HG03520 (cell line): ENCODE measurements around the gene SETMAR.
A peak's percentile ranks its signal among the peaks of the same experiment; 100 is the strongest.
"Not testable (repeated sequence)": the region's sequence is repeated elsewhere in the genome, so short reads cannot be mapped to it uniquely, and the experiment has no call there.

Experiments used
- ATAC-seq: cut with Tn5 transposase; IDR thresholded peaks from one replicate; pipeline ENCODE4 v1.9.1; 2021; ENCODE audit warnings: mild to moderate bottlenecking, moderate library complexity; ENCODE audit not compliant: unreplicated experiment

The SETMAR gene

DNA sequence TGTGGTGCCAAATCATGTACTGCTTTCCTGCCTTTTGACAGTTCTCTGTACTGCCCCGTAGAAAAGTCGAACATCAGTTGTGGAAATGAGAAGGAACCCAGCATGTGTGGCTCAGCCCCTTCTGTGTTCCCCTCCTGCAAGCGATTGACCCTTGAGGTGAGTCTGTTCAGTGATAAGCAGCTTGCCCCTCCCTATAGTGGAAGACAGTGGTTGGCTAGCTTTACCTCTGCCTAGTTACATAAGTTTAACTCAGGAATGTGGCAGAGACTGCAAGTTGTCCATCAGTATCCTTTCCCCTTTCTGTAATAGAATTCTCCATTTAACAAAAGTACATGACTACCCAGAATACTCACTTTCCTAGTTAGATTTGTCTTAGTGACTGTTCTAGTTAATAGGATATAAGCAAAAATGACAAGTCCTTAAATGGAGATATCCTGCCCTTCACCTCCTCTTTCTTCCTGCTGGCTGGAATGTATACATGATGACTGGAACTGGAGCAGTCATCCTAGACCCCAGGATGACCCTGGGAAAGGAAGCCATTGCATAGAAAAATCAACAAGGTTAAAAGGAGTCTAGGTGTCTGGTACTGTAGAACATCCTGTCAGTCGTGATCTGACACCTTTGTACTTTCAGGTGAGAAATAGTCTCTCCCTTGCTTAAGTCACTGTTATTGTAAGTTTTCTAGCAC, 10.6 kb downstream of the SETMAR start:
- no peak for ATAC-seq

DNA sequence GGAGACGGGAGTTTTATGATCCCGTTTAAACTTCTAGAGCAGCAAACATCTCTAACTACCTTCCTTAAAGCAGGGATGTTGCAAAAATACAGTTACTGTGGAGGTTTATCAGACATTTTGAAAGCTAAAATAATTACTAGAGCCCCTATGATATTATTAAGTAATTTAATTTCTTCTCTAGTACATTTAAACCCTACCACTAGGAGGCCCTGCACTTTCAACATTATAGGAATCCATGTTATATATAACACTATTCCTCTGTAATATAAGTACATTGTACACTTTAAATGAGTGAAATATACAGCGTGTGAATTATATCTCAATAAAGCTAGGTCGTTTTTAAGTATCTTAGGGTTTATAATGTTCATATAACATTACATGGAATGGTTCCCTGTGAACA, 11.5 kb downstream of the SETMAR start:
- ATAC-seq = no peak

DNA sequence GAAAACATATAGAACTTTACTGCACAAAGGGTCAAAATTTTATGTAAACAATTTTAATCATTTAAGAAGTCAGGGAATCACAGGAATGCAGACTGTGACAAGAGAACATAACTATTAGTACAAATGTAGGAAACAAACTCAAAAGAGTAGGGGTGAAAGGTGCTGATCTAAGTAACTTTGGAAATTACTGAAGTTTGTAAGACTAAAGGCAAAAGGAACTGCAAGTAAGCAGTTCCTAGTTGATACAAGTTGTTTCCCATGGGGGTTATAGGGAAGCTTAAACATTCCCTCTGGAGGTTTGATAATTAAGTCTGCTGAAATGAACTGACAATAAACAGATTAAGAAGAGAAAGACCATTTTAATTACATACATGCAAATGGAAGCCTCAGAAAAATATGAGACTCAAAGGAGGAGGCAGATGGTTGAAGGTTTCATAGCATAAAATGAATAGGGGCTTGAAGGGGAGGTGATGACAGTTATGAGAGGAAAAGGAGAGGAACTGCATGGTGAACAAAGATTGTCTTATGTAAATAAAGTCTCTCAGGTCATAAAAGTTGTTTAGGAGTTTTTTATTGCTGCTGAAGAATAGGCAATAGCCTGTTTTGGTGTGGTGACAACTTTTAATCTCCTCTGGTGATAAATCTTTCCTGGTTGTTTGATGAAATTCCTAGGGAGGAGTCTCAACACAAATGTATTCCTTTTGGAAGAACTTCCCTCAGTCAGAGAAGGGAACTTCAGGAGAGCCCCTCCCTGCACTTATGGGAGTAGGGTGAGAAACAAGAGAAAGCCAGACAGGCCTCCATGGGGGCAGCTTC, 17.1 kb downstream of the SETMAR start:
- no peak for ATAC-seq

DNA sequence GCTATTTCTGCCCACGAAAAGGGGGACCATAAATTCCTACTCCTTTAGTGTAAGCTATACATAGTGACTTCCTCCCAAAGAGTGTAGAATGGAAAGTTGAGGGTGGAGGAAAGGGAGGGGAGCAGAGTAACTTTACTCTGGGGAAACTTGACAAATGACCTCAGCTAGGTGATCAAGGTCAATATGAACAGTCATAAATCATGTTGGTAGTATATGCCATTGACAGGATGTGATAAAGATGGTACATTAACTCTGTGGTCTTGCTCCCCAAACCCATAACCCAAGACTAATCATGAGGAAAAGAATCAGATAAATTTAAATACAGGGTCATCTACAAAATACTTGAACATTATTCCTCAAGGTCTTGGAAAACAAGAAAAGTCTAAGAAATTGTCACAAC, 18.6 kb downstream of the SETMAR start:
- no peak for ATAC-seq

DNA sequence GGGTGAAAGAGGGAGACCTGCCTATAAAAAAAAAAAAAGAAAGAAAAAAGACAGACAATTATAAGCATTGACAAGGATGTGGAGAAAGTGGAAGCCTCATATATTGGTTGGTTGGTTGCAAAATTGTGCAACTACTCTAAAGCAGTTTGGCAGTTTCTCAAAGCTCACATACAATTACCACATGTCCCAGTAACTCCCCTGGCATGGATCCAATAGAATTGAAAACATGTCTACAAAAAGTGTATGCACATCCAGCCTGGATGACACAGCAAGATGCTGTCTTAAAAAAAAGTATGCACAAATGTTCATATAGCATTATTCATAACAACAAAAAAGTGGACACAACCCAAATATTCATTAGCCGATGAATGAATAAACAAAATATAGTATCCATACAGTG, 19.5 kb downstream of the SETMAR start:
- no peak for ATAC-seq

DNA sequence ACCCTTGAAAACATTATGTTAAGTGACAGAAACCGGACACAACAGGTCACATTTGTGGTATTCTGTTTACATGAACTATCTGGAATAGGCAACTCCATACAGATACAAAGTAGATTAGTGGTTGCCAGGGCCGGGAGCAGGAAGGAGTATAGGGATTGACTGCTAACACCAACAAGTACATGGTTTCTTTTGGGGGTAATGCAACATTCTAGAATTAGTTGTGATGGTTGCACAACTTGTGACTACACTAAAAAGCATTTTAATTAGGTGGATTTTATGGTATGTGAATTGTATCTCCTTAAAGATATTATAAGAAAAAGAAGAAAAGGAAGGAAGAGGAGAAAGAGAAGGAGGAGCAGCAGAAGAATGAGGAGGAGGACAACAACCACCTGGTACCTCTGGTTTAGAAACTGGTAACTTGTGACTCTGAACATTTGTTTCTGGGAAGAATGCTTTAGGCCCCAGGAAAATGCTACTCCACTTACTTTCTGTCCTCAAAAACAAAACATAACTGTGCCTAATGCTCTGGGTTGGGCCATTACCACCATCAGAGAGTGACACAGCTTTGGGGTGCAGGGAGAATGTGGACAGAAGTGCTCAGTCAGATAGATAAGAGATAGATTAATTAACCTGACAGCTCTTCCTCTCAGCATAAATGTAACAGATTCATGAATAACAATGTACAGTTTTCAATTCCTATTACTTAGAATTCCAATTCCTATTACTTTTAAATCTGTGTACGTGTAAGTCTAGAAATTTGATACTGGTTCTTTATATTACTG, 20.3 kb downstream of the SETMAR start:
- ATAC-seq = no peak

DNA sequence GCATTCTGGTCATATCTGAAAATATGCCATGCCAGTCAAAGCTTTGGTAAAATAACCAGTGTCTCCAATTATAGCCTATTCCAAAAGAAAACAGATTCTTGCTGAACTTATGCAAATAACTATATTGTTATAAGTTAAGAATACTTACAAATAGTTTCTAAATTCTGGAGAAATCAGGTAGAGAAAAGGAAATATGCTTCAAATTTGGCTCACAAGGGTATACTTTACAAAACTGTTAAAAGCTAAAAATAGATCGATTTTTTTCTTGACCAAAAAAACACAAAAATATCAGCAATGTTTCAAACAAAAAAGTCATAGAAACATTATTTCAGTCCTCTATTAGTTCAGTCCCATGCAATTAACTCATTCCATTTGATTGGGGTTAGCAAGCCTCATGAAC, 23.7 kb downstream of the SETMAR start:
- no peak for ATAC-seq

DNA sequence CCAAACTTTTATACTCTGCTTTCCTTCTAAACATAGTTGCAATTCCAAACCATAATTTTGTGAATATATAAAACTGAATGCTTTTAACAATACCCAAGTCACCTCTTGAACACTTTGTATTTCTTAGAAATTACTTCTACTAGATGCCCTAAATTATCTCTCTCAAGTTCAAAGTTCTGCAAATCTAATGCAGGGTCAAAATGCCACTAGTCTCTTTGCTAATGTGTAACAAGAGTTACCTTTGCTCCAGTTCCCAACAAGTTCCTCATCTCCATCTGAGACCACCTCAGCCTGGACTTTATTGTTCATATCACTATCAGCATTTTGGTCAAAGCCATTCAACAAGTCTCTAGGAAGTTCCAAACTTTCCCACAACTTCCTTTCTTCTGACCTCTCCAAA, 26.6 kb downstream of the SETMAR start:
- ATAC-seq = not testable (repeated sequence)

DNA sequence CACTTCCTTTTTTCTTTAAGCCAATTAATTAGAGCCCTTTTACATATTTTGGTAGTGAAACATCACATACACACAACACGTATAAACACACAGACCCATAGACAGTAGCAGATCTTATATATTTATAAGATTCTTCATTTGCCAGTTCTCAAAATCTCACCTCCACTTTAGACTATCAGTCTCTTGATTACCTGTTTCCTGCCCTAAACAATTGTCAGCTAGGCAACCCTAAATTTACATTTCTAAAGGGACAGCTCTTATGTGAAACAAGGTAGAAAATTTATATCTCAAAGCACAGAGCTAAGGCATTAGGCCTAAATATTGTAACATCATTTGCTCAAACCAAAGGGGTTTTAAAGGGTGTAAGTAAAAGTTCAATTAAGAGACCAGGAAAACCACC, 28.9 kb downstream of the SETMAR start:
- no peak for ATAC-seq

DNA sequence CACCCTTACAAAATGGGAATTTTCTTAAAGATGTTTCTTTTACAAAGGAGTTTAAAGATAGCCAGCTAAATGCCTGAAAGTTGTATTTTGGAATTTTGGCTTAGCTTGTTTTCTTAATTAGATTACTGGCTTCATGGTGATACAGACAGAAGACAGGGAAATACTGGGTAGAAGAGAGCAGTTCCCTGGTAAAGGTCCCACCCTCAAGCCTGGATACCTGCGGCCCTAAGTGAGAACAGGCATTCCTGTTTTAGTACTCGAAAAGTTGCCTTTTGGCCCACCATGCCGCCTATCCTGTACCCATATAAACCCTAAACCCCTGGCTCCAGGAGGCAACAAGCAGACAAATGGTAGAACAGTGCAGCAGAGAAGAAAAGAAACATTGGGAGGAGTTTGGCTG, 29.4 kb downstream of the SETMAR start:
- ATAC-seq = no peak

DNA sequence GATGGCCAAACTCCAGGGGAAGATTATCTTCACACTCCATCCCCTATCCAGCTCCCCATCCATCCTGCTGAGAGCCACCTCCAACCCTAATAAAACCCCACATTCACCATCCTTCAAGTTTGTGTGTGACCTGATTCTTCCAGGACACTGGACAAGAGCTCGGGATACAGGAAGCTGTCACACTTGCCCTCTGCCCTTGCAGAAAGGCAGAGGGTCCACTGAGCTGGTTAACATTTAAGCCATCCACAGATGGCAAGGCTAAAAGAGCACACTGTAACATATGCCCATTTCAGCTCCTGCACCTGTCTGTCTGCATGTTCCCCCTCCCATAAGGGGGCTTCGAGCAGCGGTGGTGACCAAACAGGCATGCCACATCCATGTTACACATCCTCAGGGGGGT, 29.8 kb downstream of the SETMAR start:
- no peak for ATAC-seq

DNA sequence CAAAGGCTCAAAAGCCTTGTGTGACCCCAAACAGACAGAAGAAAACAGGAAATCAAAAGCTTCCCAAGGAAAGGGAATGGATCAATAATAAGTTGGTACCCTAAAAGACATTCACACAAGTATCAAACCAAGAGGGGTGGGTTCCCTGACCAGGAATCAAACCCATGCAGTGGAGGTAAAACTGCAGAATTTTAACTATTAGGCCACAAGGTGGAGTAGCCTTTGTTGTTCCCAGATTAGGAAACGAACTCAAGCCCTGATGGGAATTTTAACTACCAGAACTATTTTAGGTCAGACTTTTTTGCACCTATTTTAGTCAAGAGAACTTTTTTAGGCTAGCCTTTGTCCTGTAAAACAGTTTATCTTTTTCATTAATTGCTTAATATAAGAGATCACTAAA, 31.4 kb downstream of the SETMAR start:
- no peak for ATAC-seq

DNA sequence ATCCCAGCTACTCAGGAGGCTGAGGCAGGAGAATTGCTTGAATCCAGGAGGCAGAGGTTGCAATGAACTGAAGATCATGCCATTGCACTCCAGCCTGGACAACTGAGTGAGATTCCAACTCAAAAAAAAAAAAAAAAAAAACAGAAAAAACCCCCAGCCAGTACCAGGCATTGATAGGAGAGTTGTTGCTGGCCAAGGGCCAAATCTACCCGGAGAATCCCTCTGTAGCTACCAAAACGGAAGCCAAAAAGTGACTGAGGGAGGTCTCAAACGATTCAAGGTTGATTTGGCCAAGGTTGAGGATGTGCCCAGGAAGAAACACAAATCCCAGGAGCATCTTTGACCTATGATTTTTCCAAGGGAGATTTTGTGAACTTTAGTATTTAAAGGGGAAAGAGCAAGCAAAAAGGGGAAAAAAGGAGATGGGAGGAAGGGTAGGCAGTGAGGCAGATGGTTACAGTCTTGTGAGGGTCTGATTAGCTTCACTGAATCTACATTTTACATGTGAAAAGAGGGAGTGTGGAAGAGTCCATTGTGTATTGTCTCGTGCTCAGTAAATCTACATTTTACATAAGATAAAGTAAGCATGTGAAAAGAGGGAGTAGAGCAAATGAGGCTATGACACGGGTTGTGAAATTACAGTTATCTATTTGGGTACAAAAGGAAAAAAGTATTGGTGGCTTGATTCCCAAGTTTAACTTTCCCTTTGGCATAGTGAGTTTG, 32.8 kb downstream of the SETMAR start:
- no peak for ATAC-seq

DNA sequence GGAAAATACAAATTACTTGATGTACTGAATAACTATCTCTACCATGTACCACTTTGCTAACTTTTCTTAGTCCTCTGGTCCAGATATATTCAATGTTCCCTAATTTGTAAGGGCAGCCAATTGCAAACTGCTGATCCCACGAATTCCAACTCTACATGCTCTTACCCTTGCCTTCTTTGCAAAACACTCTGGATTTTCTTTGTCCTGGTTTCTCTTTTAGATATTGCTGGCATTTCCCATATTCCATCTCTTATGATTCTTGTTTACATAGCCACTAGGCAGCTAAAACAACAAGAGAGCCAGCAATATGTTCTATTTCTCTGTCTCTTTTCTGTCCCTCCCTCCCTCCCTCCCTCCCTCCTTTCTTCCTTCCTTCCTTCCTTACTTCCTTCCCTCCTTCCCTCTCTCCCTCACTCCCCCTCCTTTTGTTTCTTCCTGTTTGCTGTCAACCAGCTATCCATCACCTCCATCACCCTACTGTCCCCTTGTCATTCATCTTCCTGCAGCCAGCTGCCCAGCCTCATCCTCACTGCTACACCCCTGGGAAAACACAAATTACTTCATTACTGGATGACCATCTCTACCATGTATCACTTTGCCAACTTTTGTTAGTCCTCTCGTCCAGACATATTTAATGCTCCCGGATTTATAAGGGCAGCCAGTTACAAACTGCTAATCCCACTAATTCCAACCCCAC, 33.8 kb downstream of the SETMAR start:
- no peak for ATAC-seq

DNA sequence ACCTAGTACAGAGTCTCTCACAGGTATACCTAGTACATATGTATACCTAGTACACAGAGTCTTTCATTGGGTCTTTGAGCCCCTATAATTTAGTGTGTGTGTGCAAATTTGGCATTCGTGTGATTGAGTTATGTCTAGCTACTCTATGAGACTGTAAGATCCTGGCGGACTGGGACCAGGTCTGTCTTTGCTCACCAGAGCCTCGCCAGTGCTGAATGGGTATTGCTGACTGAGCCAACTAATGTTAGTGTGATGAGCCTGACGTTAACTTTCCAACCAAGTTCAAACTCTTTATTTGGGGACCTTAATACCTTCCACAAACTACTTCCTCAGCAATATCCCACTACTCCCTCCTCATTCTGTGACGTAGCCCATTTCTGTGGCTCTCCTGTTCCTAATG, 35.6 kb downstream of the SETMAR start:
- no peak for ATAC-seq

DNA sequence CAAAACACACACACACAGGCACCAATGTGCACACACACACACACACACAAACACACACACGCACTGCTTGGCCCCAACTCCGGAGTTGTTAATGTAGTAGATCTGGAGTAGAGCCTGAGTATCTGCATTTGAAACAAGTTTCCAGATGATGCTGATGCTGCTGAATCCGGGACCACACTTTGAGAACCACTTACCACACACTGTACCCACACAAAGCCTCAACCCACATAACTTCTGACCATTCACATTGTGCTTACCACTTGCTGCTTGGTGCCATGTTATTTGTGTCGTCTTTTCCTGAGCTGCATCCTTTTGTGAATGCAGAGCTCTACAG, 36.9 kb downstream of the SETMAR start:
- no peak for ATAC-seq

DNA sequence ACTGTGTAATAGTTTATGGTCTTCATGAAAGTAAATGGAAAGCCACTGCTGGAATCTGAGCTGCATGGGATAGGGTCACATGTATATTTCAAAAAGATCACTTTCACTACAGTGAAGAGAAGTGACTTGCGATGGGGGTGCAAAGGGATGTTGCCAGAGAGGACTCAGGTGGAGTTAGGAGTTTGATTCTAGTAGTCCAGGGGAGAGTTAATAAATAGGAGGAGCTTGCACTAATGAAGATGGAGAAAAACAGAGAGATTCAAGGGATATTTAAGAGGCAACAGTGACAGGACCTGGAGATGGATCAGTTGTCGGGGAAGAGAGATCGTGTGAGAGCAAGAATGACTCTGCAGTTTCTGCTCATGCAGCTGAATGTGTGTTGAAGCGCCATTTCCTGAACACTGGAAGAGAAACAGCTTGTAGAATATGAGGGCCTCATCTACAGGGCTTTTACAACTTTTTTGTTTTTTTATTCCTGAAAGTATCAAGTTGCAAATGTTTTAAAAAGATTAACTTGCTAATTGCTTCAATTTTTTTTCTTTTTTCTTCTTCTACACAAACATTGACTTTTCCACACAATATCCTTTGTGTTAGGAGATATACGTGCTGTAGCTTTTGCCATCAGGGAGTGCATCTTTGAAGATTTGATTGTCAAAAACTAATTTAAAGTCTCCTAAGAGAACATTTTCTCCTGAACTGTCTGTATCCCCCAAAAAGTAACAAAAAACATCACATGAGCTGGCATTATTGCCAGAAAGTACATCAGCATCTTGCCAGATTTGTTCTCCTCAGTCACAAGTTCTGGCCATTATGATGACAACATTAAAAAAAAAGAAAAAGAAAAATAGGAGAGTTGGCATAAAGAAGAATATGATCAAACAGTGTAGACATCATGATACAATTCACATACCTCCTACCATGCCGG, 37.5 kb downstream of the SETMAR start:
- no peak for ATAC-seq

DNA sequence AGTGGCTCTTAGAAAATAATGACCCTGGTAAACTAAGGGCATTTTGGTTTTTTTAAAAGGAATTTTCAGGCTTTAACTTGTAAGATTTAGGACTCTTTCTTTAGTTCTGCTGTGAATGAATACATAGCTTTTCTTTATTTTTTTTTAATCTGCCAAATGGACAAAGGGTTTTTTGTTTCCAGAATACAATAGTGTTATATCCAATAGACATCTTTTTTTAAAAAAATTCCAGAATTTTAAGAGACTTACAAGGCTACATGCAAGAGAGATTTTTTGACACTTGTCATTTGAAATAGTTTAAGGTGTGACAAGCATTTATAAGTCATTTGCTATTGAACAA, 38.1 kb downstream of the SETMAR start:
- no peak for ATAC-seq

DNA sequence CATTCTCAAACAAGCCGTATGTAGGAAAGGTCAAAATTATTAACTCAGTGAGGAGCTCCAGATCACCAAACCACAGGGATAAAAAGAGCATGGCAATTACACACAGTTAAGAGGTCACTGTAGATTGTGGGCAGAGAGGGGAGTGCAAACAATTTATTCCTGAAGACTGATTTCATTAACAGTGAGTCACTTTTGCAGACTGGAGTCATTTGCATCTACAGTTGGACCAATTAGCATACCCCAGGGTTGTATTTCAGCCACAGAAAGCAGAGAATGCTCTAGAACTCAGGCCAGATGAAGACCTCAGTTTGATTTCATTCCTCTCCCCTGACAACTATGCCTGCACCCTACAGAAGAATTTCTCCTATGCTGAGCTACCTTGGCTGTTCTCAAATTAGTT, 40.1 kb downstream of the SETMAR start:
- ATAC-seq = no peak

DNA sequence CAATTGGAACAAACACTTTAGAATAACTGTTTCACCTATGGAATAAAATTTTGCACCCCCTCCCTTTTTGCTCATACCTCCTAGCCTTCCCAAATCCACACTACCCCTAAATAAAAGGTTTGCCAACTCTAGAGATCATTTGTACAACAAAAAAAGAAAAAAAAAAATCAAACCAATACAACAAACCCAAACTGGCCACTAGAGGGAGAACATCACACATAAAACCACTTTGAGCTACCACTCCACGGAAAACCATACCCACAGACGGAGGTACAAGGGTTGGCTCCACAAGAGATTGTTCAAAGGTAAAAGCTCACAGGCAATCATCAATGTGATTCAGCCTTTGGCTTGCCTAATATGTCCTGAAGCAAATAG, 47.6 kb downstream of the SETMAR start:
- peak; percentile 90 for ATAC-seq
